DMS53 treated with DMSO at 0.1 percent for 48 hours (cell line): ENCODE data around the gene ATF6.
A peak's percentile ranks its signal among the peaks of the same experiment; 100 is the strongest.
"Not testable (repeated sequence)": the region's sequence is repeated elsewhere in the genome, so short reads cannot be mapped to it uniquely, and the experiment has no call there.

Experiments used
- DNase-seq: peaks from one replicate; lab custom pipeline; 2025; ENCODE audit not compliant: unreplicated experiment; lab: John Stamatoyannopoulos, UW

Gene ATF6

GRCh38 chr1:161731981-161732718 lies 34.0 kb upstream of the ATF6 start:
- DNase-seq, result no peak

GRCh38 chr1:161733526-161733925 lies 32.6 kb upstream of the ATF6 start:
- no peak for DNase-seq

GRCh38 chr1:161735837-161736236 lies 30.3 kb upstream of the ATF6 start:
- no peak for DNase-seq

- DNase-seq, result no peak
Measured at GRCh38 chr1:161736335-161736969, 29.7 kb upstream of the ATF6 start.

GRCh38 chr1:161737625-161738024 lies 28.5 kb upstream of the ATF6 start:
- no peak for DNase-seq

- peak; percentile 4 for DNase-seq
Measured at GRCh38 chr1:161738627-161739287, 27.4 kb upstream of the ATF6 start.

GRCh38 chr1:161739865-161740566 lies 26.1 kb upstream of the ATF6 start:
- DNase-seq, result no peak

- no peak for DNase-seq
Measured at GRCh38 chr1:161740921-161741320, 25.2 kb upstream of the ATF6 start.

GRCh38 chr1:161743231-161743630 lies 22.9 kb upstream of the ATF6 start:
- no peak for DNase-seq

- DNase-seq, result no peak
Measured at GRCh38 chr1:161747801-161748200, 18.3 kb upstream of the ATF6 start.

GRCh38 chr1:161749509-161750407 lies 16.4 kb upstream of the ATF6 start, which contains the start of gene DUSP12:
Gene DUSP12 (plus strand): TSS chr1:161749786. CDS start chr1:161749802, 16 bp downstream.
- DNase-seq, result peak; percentile 91

- peak; percentile 32 for DNase-seq
Measured at GRCh38 chr1:161763522-161764098, 2.5 kb upstream of the ATF6 start.

GRCh38 chr1:161768461-161768860 lies 2.3 kb downstream of the ATF6 start:
- DNase-seq, result no peak

GRCh38 chr1:161768986-161769672 lies 3.0 kb downstream of the ATF6 start:
- no peak for DNase-seq

- DNase-seq, result not testable (repeated sequence)
Measured at GRCh38 chr1:161769673-161770045, 3.5 kb downstream of the ATF6 start.

- DNase-seq, result no peak
Measured at GRCh38 chr1:161770250-161770649, 4.1 kb downstream of the ATF6 start.

GRCh38 chr1:161771161-161771560 lies 5.0 kb downstream of the ATF6 start:
- no peak for DNase-seq

- no peak for DNase-seq
Measured at GRCh38 chr1:161771973-161772372, 5.9 kb downstream of the ATF6 start.

GRCh38 chr1:161772397-161772796 lies 6.3 kb downstream of the ATF6 start:
- no peak for DNase-seq

- no peak for DNase-seq
Measured at GRCh38 chr1:161773791-161774190, 7.7 kb downstream of the ATF6 start.
